Activated naive CD8-positive, alpha-beta T cell treated with anti-CD3 and anti-CD28 coated beads, Interleukin-2, amount 50 U/mL, for 16 hours (primary cell): ENCODE measurements around the gene GPR35.

Experiments used
- DNase-seq: peaks from one replicate; pipeline ENCODE4 v3.0.0-alpha.2; 2020; ENCODE audit warnings: low read depth, low spot score

Gene GPR35

DNA sequence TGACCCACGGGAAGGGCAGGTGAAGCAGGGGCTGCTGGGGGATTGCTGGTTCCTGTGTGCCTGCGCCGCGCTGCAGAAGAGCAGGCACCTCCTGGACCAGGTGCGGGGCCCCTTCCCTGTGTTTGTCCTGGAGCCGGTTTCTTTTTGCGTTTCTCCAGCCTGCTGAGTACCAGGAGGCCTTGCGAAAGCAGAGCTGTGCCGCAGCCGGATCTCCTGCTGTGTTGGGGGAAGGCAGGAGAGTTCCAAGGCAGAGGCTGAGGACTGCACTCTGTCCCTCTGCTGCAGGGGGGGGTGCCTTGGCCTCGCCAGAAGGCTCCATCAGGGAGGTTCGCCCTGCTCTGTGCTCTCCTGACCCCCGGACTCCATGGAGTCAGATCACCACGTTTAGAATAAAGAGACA lies 35.9 kb upstream of the GPR35 start:
- no peak for DNase-seq

- no peak for DNase-seq
Measured at GRCh38 chr2:240589850-240590525, 35.3 kb upstream of the GPR35 start.

DNA sequence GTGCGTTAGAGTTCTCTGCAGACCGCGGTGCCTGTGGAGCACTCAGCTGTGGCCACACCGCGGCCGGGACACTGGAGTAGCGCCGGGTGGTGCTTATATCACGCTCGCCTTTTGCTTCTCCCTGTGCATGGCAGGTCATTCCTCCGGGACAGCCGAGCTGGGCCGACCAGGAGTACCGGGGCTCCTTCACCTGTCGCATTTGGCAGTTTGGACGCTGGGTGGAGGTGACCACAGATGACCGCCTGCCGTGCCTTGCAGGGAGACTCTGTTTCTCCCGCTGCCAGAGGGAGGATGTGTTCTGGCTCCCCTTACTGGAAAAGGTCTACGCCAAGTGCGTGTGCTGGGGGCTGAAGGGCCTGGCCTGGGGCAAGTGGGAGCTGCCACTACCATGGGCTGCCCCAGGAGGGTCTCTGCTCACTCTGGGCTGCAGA lies 34.6 kb upstream of the GPR35 start:
- no peak for DNase-seq

DNA sequence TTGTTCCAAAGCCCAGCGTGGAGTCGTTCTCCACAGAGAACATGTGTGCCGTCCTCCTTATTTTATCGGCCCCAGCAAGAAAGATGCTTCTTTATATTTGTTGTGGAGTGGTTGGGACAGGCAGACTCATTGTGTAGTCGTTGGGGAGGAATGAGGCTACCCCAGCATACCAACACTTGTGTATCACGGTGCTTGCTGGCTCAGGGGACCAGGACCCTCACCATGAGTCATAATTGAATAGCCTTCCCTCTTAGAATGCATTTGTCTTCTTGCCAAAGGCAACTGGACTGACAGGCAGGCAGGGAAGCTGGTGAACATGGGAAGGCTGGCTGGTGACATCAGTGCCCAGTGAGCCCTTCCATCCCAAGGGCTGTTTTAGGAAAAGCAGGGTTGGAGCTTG lies 34.1 kb upstream of the GPR35 start:
- DNase-seq: no peak

- DNase-seq: no peak
Measured at GRCh38 chr2:240591784-240592183, 33.5 kb upstream of the GPR35 start.

DNA sequence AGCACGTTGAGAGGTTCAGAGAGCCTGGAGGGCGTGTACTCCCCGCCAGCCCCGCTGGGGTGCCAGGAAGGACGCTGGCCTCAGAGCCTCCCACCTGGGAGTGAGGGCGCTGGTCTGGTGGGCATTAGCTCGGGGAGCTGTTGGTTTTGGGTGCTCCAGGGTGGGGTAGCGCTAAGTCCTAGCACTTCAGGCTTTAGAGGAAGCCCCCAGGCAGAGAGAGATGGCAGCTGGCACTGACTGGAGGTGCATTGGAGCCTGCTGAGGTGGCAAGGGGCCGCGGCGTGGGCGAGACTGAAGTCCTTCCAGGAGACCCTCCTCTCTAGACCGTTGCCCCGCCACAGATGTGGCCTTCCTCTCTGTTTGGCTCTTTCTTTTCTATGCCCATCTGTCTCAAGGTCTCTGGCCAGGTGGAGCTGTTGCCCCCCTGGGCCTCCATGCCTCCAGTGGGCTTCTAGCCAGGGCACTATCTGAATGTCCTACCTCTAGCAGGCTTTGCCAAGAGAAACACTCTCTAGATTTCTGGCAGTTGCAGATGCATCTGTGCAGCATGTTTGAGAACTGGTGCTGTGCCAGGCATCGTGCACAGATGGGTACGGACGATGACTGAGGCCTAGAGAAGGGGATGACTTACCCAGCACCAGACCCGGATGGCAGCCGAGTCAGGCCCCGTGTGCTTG lies 32.1 kb upstream of the GPR35 start:
- no peak for DNase-seq

- DNase-seq: no peak
Measured at GRCh38 chr2:240593703-240594451, 31.4 kb upstream of the GPR35 start.

GRCh38 chr2:240594511-240595380 lies 30.5 kb upstream of the GPR35 start:
- no peak for DNase-seq

DNA sequence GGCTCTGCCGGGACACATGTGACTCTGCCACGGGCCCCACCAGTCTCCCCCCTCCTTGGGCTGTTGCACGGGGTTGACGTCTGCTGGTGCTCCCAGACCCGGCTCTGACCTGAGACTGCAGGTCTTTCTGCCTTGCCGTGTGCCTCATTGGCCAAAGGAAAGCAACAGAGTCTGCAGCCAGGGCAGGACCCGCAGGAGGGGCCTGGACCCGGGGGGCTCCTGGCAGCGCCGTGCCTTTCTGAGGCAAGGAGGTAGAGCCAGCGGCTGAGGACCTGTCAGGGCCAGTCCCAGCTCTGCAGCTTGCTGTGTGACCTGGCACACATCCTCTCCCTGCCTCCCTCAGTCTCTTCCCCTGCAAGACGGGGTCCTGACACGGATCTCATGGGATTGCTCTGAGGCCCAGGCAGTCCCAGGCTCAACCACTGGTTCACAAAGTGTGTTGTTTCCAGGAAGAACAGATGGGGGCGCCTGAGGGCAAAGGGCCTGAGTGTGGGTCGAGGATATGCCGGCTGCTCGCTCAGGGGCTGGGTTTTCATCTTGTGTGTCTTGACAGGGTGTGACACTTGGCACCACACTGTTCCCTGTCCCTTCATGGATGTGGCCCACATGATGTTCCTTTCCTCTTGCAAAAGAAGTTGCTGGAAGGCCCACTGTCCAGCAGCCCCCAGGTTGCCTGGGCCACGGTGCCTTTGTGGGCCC lies 29.8 kb upstream of the GPR35 start:
- DNase-seq: no peak

- no peak for DNase-seq
Measured at GRCh38 chr2:240596080-240596460, 29.2 kb upstream of the GPR35 start.

DNA sequence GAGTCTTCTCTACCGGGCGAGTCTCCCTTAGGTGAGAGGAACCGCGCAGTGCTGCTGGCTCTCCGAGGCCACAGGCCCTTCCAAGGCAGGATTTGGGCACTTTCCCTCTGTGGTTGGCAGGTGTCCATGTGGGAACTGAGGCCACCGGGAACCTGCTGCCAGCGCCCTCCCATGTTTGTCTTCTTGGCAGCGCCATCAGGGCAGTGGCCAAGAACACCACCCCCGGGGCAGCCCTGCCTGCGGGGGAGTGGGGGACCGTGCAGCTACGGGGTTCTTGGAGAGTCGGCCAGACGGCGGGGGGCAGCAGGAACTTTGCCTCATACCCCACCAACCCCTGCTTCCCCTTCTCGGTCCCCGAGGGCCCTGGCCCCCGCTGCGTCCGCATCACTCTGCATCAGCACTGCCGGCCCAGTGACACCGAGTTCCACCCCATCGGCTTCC lies 28.8 kb upstream of the GPR35 start:
- DNase-seq: no peak

DNA sequence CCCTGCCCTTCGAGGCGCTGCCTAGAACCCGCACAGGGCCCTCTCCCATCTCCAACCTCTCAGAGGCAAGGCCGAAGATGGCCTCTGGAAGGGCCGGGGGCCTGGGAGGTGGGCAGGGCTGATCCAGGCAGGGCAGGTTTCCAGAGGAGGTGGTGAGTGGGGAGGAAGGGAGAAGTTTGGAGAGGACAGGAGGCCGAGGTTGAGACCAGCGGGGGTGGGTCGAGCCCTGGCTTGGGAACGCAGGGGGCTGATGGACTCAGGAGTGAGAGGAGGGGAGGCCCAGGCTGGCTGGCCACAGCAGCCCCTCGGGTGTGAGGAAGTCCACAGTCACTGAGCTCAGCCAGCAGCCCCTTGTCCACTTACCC lies 28.2 kb upstream of the GPR35 start:
- no peak for DNase-seq

DNA sequence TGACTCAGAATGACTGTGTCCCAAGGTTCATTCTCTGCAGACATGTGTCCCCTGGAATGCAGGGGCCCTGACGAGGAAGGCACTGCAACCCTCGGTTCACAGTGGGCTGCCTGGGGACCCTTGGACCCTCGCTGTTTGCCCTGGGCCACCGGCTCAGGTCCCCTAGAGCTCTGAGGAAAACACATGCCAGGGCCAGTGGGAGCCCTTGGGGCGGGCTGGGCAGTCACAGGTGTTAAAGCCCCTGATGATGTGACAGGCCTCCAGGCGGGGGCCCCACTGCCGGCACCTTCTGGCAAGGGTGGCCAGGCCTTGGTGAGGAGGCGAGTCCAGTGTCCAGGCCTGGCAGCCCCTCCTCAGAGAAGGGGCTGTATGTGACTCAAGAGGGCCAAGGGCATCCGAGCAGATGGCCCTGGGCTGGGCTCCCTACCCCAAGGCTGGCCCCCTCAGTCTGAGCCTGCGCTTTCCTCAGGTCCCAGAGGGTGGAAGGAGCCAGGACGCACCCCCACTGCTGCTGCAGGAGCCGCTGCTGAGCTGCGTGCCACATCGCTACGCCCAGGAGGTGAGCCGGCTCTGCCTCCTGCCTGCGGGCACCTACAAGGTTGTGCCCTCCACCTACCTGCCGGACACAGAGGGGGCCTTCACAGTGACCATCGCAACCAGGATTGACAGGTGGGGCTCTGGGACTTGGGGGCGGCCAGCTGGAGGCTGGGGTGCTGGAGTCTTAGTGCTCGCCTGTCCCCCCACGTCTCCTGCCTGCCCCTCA lies 27.7 kb upstream of the GPR35 start:
- no peak for DNase-seq

GRCh38 chr2:240598311-240598911 lies 26.9 kb upstream of the GPR35 start:
- no peak for DNase-seq

GRCh38 chr2:240599141-240599583 lies 26.1 kb upstream of the GPR35 start:
- no peak for DNase-seq

DNA sequence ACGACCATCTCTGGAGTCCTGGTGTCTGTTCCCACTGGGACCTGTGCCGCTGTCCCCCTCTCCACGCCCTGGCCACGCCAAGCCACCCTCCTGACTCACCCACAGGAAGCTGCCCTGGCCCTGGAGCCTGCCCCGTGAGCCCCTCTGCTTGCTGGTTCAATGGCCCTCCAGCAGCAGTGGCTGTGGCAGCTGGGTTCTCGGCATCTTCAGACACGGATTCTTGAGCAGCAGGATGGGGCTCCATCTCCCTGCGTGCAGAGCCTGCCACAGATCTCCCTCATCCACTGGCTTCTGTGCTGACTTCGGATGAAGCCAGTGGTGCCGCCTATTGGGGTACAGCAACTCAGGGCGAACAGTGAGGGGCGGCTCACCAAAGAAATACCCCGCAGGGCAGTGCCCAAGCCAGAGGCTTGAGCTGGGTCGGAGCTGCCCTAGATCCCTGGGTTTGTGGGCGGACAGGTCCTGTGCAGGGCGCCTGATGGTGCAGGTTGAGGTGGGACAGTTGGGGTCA lies 24.8 kb upstream of the GPR35 start:
- no peak for DNase-seq

- no peak for DNase-seq
Measured at GRCh38 chr2:240601061-240601830, 24.0 kb upstream of the GPR35 start.

DNA sequence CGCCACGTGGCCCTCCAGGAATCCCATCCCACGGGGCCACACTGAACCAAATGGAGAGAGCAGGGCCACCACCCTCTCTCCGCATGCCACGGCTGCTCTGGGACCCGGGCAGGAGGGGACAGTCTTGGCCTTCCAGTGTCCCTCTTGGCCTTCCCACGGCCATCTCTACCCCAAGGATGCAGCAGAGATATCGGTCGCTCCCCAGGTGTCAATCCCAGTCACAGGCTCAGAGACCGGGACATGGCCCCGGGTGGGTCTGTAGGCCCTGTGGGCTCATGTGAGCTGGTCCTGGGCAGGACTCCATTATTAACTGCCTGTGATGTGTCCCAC lies 23.5 kb upstream of the GPR35 start:
- no peak for DNase-seq
